Measurements from ENCODE around the gene SUMO2. TPM values are rescaled to one million over a fixed set of nuclear protein-coding genes. Genes with fewer than 3 reads are reported as not detected.

SUMO2 gene
- total RNA-seq, 4 donors from 2014 or later: 22.5 to 52.8 (median 37.4) TPM

GRCh38 chr17:75181608-75182318 lies 996 bp downstream of the SUMO2 start:
- peaks cover 3 to 20% (median 4%) of the 10 kb centered on the region in 4 donors for H3K4me1 ChIP-seq
- peak overlapping the region; percentile 68 to 93 (median 88) for H3K4me3 ChIP-seq
- peak overlapping the region; percentile 98 to 99 (median 99) for H3K27ac ChIP-seq
- peaks cover 0 to 26% (median 0%) of the 10 kb centered on the region in 3 donors for H3K36me3 ChIP-seq
- peak in 2 of 3 donors; percentile 46 to 62 for DNase-seq
- no peak for TF ChIP-seq CTCF (IDR thresholded peaks at IDR 0.05)
- no peak for TF ChIP-seq POLR2A (IDR thresholded peaks at IDR 0.05)
- no peaks in the 10 kb centered on the region for H3K9me3 ChIP-seq
- H3K27me3 ChIP-seq: no peaks in the 10 kb centered on the region

DNA sequence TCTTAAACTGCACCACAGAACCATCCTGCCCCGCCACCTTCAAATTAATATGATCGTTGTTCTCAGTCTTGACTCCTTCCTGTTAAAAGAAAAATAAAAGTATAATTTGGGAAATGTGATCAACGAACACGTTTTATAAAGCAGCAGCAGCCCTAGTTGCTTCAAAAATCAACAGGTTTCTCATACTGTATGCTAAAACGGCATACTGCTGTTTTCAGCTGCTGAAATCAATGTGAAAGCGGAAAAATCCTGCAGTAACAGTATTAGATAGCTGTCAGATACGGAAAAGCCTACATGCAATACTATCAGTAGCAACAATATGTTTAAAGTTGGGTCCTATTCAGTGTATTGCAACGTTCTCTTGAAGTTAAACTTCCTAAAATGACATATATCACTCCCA lies 1.6 kb downstream of the SUMO2 start:
- H3K4me3 ChIP-seq: peak overlapping the region; percentile 68 to 93 (median 88)
- TF ChIP-seq CTCF (IDR thresholded peaks at IDR 0.05): no peak
- TF ChIP-seq POLR2A (IDR thresholded peaks at IDR 0.05): no peak
- no peak for DNase-seq
- peak overlapping the region in 3 of 4 donors; percentile 98 to 99 (median 99) for H3K27ac ChIP-seq
- H3K4me1 ChIP-seq: peaks cover 3 to 20% (median 4%) of the 10 kb centered on the region in 4 donors
- no peaks in the 10 kb centered on the region for H3K27me3 ChIP-seq
- H3K36me3 ChIP-seq: peaks cover 0 to 32% (median 0%) of the 10 kb centered on the region in 3 donors
- no peaks in the 10 kb centered on the region for H3K9me3 ChIP-seq

DNA sequence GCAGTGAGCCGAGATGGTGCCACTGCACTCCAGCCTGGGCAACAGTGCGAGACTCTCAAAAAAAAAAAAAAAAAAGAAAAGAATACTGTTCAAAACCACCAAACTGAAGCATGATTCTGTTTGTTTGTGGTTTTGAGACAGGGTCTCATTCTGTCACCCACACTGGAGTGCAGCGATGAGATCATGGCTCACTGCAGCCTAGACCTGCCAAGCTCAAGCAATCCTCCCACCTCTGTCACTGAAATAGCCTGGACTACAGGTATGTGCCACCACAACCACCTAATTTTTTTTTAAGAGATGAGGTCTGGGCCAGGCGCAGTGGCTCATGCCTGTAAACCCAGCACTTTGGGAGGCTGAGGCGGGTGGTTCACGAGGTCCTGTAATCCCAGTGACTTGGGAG lies 4.3 kb downstream of the SUMO2 start:
- peaks cover 3 to 20% (median 4%) of the 10 kb centered on the region in 4 donors for H3K4me1 ChIP-seq
- no peak overlapping the region for H3K27ac ChIP-seq
- no peak overlapping the region for H3K4me3 ChIP-seq
- TF ChIP-seq POLR2A (IDR thresholded peaks at IDR 0.05) (no peak), CTCF (IDR thresholded peaks at IDR 0.05) (no peak)
- no peak for DNase-seq
- no peaks in the 10 kb centered on the region for H3K9me3 ChIP-seq
- H3K36me3 ChIP-seq: peaks cover 0 to 59% (median 0%) of the 10 kb centered on the region in 3 donors
- H3K27me3 ChIP-seq: no peaks in the 10 kb centered on the region

- peaks cover 0 to 20% (median 1%) of the 10 kb centered on the region in 4 donors for H3K4me1 ChIP-seq
These were observed 6.1 kb downstream of the SUMO2 start for GRCh38 chr17:75176625-75177024.

DNA sequence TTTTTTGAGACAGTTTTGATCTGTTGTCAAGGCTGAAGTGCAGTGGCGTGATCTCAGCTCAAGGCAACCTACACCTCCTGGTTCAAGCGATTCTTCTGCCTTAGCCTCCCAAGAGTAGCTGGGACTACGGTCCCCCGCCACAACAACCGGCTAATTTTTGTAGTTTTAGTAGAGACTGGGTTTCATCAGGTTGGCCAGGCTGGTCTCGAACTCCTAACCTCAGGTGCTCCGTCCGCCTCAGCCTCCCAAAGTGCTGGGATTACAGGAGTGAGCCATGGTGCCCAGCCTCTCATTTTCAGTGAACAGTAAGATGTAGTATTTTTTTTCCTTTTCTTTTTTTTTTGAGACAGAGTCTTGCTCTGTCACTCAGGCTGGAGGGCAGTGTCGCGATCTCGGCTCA lies 7.8 kb downstream of the SUMO2 start:
- H3K9me3 ChIP-seq: no peaks in the 10 kb centered on the region
- H3K4me1 ChIP-seq: peaks cover 0 to 6% (median 0%) of the 10 kb centered on the region in 4 donors
- no peak overlapping the region for H3K27ac ChIP-seq
- H3K4me3 ChIP-seq: no peak overlapping the region
- H3K36me3 ChIP-seq: peaks cover 0 to 78% (median 0%) of the 10 kb centered on the region in 3 donors
- no peaks in the 10 kb centered on the region for H3K27me3 ChIP-seq
- no peak for DNase-seq
- TF ChIP-seq POLR2A (IDR thresholded peaks at IDR 0.05) (no peak), CTCF (IDR thresholded peaks at IDR 0.05) (no peak)

More at GRCh38 chr17:75176625-75177024, 6.1 kb downstream of the SUMO2 start:
- Histone ChIP-seq H3K9me3 (no peaks in the 10 kb centered on the region), H3K36me3 (peaks cover 0 to 72% (median 0%) of the 10 kb centered on the region in 3 donors), H3K27me3 (no peaks in the 10 kb centered on the region), H3K4me3 (no peak overlapping the region), H3K27ac (no peak overlapping the region)
- no peak for TF ChIP-seq POLR2A (IDR thresholded peaks at IDR 0.05)
- TF ChIP-seq CTCF (IDR thresholded peaks at IDR 0.05): no peak
- DNase-seq: no peak
